Medulla oblongata (tissue), 1 donor: ENCODE data around the gene SBK3.
"Not testable (repeated sequence)": the region's sequence is repeated elsewhere in the genome, so short reads cannot be mapped to it uniquely, and the experiment has no call there.

ENCODE experiments used
- DNase-seq: peaks from one replicate; pipeline ENCODE4 v3.0.0-alpha.2; 2015; ENCODE audit errors: extremely low spot score

SBK3 gene, protein sequence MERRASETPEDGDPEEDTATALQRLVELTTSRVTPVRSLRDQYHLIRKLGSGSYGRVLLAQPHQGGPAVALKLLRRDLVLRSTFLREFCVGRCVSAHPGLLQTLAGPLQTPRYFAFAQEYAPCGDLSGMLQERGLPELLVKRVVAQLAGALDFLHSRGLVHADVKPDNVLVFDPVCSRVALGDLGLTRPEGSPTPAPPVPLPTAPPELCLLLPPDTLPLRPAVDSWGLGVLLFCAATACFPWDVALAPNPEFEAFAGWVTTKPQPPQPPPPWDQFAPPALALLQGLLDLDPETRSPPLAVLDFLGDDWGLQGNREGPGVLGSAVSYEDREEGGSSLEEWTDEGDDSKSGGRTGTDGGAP

DNA sequence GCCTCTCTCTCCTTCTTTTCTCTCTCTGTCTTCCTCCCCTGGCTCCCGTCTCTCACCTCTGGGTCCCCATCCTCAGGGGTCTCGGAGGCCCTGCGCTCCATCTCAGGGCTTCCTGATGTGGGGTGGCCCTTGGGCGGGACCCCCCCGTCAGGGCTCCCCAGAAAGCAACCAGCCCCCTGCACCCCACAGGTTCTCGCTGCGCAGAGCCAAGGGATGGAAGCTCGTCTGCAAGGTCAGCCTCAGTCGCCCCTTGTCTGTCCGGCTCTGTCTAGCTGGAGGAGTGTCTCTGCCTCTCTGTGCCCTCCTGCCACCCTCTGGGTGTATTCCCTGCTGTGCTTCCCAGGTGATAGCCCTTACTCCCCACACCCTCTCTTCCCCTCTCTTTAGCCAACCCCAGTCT is at the start of gene SBK3:
TSS of gene SBK3 (minus strand) at position 101 of the 400 bp plus-strand sequence. CDS start at position 101, 0 bp downstream.
- DNase-seq = no peak

DNA sequence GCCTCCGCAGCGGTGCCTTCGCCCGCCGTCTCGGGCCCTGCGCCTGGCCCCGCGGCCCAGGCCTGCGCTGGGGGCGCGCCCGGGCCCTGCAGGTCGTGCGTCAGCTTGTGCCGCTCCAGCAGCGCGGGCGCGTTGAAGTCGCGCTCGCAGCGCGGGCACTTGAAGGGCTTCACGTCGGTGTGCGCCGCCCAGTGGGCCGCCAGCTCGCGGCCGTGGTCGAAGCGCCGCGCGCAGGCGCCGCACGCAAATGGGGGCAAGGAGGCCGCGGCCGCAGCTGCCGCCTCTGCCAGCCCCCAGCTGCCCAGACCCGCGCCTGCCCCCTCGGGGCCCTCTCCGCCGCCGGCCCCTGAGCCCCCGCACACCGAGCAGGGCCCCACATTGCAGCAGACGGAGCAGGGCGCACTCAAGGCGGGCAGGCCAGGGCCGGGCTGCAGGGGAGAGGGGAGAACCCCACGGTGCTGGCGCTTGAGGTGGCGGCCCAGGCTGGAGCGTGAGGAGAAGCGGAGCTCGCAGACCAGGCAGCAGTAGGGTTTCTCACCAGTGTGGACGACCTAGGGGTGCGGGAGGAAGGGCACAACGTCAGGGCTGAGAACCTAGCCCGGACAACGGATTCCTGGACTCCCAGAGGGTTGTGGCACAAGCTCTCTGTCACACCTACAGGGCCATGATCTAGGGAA is 47.9 kb upstream of the SBK3 start:
- DNase-seq = no peak

DNA sequence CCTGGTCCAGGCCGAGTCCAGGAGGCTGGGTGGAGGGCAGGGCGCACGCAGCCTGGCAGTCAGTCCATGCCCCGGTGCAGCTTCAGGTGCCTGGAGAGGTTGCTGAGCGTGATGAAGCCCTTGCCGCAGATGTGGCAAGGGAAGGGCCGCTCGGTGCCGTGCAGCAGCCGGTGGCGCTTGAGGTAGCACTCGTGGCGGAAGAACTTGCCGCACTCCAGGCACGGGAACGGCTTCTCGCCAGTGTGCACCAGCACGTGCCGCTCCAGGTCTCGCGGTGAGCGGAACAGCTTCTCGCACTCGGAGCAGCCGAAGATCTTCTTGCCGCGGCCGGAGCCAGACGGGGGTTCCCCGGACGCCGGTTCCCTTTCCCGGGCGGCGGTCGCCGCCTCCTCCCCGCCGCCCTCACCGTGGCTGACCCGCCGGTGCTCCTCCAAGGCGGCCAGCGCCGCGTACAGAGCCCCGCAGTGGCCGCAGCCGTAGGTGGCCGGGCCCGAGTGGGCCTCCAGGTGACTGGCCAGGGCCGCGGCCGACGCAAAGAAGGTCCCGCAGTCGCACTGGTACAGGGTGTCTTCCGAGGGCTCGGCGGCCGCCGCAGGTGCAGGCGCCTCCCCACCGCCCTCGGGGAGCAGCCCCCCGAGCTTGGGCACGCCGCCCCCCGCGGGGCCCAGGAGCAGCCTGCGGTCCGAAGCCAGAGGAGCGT is 47.2 kb upstream of the SBK3 start:
- no peak for DNase-seq

DNA sequence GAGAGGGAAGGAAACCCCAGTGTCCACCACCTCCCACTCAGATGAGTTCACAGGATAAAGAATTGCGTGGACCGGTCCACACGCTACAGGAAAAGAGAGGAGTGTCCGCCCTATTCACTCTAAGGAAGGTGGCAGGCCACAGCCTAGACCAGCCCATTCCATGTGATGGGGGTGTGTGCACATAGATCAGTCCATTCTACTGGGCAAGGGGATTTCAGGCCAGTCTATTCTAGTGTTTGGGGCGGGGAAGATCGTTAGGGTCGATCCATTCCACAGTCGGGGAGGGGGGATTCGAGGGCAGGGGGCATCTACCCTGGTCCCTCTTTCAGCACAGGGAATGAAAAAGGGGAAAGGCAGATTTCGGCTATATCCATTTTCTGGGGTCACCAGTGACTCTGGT is 46.2 kb upstream of the SBK3 start:
- DNase-seq = no peak

DNA sequence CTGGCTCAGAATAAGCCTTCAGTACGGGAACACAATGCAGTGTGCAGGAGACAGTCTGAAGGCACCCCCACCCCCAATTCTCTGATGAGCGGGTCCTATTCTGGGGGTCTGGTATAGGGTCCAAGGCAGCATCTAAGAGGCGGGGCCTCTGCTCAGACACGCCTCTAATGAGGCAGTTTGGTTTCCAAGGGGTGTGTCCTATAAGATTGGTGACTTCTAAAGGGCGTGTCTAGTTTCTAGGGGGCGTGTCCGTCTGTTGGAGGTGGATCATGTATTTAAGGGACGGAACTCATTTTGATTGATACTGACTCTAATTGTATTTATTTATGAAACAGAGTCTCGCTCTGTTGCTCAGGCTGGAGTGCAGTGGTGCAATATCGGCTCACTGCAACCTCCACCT is 45.3 kb upstream of the SBK3 start:
- DNase-seq = no peak

DNA sequence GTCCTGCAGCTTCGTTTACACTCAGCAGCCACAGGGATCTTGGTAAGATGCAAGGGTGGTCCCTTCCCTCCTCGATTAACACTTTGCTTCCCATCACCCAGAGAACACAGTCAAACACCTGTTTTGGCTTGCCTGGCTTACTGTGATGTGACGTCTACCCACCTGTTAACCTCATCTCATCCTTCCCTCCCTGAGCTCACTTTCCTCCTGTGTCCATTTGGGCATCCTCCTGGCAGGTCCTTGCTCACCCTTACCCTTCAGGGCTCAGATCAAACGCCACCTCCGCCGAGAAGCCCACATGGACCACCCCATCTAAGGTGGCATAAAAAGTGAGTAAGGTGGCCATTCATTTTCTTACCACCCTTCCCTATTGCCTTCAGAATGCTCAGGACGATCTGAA is 44.8 kb upstream of the SBK3 start:
- no peak for DNase-seq

DNA sequence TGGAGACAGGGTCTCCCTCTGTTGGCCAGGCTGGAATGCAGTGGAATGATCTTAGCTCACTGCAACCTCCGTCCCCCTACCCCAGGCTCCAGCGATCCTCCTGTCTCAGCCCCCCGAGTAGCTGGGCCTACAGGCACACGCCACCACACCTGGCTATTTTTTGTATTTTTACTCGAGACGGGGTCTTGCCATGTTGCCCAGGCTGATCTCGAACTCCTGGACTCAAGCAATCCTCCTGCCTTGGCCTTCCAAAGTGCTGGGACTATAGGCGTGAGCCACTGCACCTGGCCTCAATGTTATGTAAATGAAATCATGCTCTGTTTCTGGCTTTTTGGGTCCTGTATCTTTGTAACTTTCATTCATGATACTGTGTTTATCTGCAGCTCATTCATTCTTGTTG is 43.4 kb upstream of the SBK3 start:
- no peak for DNase-seq

DNA sequence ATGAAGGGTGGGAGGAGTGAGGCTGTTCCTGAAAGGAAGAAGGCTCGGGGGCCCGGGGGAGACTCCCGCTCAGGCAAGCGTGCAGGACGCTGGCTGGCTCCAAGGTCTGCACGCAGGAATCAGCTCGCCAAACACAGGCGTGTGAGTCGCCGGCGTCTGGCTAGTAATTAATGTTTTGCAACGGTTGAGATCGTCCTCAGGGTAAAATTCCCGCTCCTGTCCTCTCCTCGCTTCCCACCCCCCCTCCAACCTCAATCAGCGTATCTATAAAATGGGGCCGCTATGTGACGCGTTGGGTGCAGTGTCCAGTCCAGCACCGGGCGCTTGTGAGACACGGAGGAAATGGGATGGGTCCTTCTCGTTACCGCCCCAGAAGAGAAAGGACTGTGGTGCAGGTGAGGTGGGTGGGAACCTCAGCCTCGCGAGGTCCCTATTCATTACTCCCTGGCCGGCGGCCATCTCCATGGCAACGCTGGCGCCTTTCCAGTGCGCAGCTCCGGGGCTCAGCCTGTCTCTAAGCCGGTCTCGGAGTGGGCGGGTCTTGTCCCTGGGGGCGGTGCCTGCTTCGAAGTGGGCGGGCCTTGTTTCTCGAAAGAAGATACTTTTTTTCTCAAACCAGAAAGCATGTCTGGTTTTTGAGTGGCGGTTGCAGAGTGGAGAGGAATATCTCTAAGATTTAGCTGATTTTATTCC is 41.8 kb upstream of the SBK3 start:
- peak; percentile 91 for DNase-seq

DNA sequence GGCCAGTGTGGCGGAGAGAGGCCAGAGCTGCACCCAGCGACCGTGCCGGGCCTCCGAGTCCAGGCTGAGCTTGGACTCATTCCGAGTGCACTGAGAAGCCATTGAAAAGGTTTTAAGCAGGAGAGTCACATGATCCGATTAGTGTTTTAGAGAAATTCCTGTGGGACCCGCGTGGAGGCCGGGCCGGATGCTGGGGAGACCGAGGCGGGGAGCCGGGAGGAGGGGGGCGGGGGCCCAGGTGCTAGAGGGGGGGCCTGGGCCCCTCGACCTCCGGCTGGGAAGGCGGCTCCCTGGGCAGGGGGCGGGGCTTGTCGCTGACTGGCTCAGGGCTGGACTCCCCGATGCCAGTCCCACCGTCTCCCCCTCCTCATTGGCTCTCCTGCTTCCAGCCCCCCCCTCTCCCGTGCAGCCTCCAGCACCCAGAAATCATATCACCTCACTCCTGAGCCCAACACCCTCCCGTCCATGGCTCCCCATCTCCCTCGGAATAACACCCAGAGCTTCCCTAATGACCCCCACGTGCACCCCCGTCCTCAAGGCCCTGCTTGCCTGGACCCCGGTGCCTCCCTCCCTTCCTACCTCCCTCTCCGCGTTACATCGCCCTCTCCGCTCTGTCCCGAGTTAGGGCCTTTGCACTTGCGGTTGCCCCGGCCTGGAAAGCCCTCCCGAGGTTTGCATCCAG is 40.5 kb upstream of the SBK3 start:
- peak; percentile 74 for DNase-seq

DNA sequence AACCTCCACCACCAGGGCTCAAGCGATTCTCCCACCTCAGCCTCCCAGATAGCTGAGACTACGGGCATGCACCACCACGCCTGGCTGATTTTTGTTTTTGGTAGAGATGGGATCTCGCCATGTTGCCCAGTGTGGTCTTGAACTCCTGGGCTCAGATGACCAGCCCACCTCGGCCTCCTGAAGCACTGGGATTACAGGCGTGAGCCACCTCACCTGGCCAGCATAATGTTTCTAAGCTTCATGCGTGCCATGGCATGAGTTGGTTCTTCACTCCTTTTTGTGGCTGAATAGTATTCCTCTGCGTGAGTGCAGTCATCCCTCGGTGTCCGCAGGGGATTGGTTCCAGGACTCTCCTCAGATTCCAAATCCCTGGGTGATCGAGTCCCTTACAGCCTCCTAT is 39.5 kb upstream of the SBK3 start:
- no peak for DNase-seq

DNA sequence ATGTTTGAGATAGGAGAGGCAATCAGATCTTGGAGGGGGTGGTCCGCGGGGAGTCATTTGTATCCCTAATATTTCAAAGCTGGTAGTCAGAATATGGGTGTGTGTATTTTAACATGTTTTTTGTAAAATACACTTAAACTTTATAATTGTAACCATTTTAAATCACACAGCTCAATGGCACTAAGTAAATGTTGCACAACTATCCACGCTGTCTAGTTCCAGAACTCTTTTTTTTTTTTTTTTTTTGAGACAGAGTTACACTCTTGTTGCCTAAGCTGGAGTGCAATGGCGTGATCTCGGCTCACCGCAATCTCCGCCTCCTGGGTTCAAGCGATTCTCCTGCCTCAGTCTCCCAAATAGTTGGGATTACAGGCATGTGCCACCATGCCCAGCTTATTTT is 38.6 kb upstream of the SBK3 start:
- not testable (repeated sequence) for DNase-seq

DNA sequence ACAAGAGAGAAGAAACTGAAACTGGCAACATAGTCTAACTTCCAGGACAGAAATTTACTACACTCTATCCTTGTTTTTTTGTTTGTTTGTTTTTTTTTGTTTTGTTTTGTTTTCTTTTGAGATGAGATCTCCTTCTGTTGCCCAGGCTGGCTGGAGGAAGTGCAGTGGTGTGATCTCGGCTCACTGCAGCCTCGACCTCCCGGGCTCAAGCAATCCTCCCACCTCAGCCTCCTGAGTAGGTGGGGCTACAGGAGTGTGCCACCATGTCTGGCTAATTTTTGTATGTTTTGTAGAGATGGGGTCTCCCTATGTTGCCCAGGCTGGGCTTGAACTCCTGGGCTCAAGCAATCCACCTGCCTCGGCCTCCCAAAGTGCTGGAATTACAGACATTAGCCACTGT is 36.9 kb upstream of the SBK3 start:
- not testable (repeated sequence) for DNase-seq

DNA sequence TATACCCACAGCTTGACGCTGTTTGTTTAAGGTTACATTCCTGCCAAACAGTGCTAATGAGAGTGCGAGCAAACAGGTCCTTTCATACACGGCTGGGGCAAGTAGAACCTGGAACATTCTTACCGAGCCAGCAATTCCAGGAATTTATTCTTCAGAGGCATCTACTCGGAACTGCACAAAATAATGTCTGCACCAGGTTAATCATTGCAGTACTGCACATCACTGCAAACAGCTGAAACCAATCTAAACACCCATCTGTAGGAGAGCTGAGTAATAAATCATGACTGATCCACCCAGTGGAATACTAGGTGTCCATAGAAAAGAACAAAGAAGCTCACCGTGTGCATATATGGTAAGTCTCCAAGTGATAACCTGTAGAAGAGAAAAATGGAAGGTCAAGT is 36.5 kb upstream of the SBK3 start:
- DNase-seq = no peak

DNA sequence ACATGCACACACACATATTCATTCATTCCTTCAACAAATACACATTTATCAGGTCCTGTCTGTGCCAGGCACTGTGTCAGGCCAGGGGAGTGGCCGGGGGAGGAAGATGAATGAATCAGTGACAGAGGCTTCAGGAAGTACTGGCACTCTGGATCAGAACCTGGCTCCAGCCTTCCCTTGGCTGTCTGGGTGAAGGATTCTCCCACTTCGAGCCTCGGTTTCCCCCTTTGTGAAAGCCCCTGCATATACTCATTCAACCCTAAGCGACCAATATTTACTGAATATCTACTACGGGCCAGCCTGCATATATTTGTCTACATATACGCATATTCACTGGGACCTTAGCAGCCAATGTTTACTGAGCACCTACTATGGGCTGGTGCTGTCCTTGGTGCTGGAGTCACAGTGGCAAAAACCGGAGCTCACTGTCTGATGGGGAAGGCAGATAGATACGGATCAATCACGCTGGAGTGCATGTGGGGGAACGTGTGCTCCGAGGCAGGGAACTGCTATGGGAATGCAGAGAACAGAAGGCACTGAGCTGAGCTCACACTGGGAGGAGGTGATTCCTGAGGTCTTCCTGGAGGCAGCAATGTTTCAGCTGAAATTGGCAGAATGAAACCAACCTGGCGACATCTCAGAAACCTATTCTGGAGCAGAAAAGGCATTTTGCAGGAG is 35.9 kb upstream of the SBK3 start:
- DNase-seq = no peak

DNA sequence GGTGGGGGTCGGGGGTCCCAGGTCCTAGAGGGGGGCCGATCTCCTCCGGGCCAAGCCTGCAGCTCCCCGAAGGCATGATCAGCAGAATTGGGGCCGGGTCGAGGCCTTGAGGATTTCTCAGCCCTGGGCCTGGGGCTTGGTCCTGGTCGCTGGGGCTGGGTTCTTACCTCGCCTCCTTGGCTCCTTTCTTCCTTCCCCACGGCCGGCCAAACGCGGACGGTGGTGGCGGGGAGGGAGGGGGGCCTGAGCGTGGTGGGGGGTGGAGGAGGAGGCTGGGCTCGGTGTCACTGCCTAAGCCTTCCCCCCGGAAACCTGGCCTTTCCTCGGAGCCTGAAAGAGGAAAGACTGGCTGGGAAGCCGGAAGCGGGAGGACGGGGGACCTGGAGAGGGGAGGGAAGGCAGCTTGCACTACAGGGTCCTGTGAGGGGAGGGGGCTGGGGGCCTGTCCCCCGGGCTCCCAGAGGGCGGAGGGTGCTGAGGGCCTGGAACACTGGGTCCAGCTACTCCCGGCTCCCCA is 35.3 kb upstream of the SBK3 start, which contains the start of gene ZNF579:
TSS of gene ZNF579 (minus strand) at position 221 of the 517 bp plus-strand sequence. CDS start 1,209 bp downstream, outside the sequence.
- peak; percentile 89 for DNase-seq

DNA sequence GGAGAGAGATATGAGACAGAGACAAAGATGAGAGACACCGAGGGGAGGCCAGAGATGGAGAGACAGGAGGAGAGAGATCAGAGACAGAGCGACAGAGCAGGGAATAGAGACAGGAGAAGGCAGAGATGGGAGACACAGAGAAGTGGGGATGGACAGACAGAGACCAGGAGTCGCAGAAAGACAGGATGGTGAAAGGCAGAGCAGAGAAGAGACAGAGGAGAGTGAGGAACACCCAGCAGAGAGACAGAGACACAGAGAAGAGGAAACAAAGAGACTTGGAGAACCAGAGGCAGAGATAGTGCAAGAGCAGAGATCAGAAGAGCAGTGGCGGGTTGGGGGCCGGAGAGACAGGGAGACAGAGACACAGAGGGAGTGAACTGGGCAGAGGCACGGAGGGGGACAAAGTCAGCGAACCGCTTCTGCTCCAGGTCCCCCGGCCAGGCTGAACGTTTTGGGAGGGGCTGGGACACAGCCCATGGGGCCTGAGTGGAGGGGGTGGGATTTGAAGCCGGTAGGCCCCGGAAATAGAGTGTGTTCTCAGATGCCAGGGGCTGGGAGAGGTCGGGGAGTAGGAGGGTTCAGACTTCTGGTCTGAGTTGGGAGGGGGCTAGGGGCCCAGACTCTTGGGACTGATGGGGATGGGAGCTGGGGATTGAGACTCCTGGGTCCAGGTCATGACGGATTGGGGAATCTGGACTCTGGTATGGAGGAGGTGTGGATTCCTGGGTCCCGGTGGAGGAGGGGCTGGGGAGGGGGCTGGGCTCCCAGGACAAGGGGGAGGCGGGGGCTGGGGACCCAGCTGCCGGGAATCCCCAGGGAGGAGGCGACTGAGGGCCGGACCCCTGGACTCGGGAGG is 34.7 kb upstream of the SBK3 start:
- peak; percentile 21 for DNase-seq

DNA sequence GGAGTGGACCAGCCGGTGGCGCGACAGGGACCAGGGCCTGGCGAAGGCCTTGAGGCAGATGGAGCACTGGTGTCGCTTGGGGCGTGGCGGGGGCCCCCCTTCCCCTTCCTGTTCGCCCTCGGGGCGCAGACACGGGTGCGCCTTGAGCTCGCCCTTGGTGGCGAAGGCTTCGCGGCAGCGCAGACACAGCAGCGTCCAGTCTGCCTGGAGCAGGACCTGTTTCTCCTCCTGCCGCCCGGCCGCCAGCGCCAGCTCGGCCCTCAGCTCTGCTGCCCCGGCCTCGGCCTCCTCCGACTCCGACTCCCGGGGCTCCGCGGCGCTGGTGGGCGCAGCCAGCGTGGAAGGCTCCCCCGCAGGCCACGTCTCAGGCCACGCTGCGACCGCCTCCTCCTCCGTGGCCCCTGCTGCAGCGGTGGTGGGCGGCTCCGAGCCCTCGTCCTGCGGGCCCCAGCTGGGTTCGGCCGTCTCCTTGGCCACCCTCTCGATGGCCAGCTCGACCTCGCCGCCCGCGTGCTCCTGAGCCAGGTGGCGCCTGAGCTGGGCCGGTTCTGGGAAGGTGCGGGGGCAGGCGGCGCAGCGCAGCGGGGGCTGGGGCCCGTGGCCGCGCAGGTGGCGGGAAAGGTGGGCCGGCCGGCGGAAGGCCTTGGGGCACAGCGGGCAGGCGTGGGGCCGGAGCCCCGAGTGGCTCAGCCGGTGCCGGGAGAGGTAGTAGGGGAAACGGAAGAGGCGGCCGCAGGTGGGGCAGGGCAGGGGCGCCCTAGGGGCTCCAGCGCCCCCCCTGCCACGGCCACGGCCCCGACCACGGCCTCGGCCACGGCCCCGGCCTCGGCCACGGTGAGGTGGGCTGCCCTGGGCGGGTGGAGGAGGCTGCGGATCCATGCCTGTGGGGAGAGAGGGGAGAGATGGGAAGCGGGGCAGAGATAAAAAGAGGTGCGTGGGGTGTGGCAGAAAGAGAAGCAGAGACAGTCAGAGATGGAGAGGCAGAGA is 33.7 kb upstream of the SBK3 start:
- DNase-seq = no peak

DNA sequence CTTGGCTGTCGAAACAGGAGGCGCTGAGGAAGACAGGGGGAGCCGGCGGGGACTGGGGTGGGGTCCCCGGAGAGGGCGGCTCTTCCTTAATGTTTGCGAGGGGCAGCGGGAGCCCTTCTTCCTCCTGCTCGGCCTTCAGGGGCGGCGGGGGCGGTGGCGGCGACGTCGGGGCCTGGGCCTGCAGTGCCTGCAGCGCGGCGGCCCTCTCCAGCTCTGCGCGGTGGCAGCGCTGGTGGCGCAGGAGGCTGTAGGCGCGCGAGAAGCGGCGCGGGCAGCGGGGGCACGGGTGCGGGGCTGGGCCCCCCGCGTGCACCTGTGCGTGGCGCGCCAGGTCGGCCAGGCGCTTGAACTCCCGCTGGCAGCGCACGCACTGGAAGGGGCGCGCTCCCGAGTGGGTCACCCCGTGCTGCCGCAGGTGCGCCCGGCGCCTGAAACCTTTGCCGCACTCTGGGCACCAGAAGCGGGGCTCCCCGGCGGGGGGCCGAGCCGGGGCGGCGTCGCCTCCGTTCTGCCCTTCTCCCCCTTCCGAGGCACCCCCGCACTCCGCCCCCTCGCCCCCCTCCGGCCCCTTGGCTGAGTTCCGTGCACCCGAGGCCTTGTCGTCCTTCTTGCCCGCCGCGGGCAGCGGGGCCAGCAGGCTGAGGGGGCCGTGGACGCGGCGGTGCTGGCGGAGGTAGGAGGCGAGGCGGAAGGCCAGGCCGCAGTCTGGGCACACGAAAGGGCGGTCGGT is 32.9 kb upstream of the SBK3 start:
- DNase-seq = no peak
